Neural cell (in vitro differentiated cells): ENCODE results near the gene LPCAT4. TPM values are rescaled to one million over a fixed set of nuclear protein-coding genes. Genes with fewer than 3 reads are reported as not detected.

ENCODE experiments used
- H2AFZ ChIP-seq: fragments of 200-600, 300-800 bp; sonication (generic), shearing (Covaris generic); 2 replicates; pipeline ENCODE4 v1.6.0; 2014; ENCODE audit warnings: low read depth, mild to moderate bottlenecking, antibody characterized with exemption, low read length, moderate library complexity
- H3F3A ChIP-seq: fragments of 200-600 bp; shearing (Covaris generic); 2 replicates; pipeline ENCODE4 v1.6.1; 2016; ENCODE audit warnings: mild to moderate bottlenecking, moderate library complexity, mixed read lengths, antibody characterized with exemption, low read length; ENCODE audit not compliant: insufficient read depth, poor library complexity, severe bottlenecking
- H3K27ac ChIP-seq: fragments of 200-600, 300-800 bp; sonication (generic), shearing (Covaris generic); 2 replicates; pipeline ENCODE4 v1.5.1; 2014; ENCODE audit warnings: mild to moderate bottlenecking, low read length, moderate library complexity
- H3K27me3 ChIP-seq: fragments of 300-800, 200-600 bp; sonication (generic), shearing (Covaris generic); 2 replicates; pipeline ENCODE4 v1.6.0; 2014; ENCODE audit warnings: mild to moderate bottlenecking, low read depth, low read length, moderate library complexity; ENCODE audit not compliant: insufficient read depth
- H3K36me3 ChIP-seq: fragments of 300-800, 200-600 bp; sonication (generic), shearing (Covaris generic); 2 replicates; pipeline ENCODE4 v1.5.1; 2014; ENCODE audit warnings: mild to moderate bottlenecking, antibody characterized with exemption, low read length, moderate library complexity; ENCODE audit not compliant: insufficient read depth
- H3K4me2 ChIP-seq: fragments of 300-800, 200-600 bp; sonication (generic), shearing (Covaris generic); 2 replicates; pipeline ENCODE4 v1.6.0; 2014; ENCODE audit warnings: mild to moderate bottlenecking, low read length
- H3K4me3 ChIP-seq: fragments of 300-800, 200-600 bp; sonication (generic), shearing (Covaris generic); 2 replicates; pipeline ENCODE4 v1.5.1; 2014; ENCODE audit warnings: mild to moderate bottlenecking, low read length, moderate library complexity
- H3K79me2 ChIP-seq: fragments of 200-600 bp; shearing (Covaris generic); replicated peaks from 2 replicates; pipeline ENCODE4 v1.6.0; 2014; ENCODE audit warnings: mild to moderate bottlenecking, low read length, moderate library complexity; ENCODE audit not compliant: insufficient read depth
- H3K9ac ChIP-seq: fragments of 300-800, 200-600 bp; sonication (generic), shearing (Covaris generic); 2 replicates; pipeline ENCODE4 v1.6.1; 2016; ENCODE audit warnings: mild to moderate bottlenecking, low read length, mixed read lengths
- H3K9me2 ChIP-seq: fragments of 200-600 bp; shearing (Covaris generic); 2 replicates; pipeline ENCODE4 v1.6.1; 2016; ENCODE audit warnings: mild to moderate bottlenecking, low read length, mixed read lengths; ENCODE audit not compliant: insufficient read depth
- H3K9me3 ChIP-seq: fragments of 200-600, 300-800 bp; sonication (generic), shearing (Covaris generic); 2 replicates; pipeline ENCODE4 v1.6.1; 2016; ENCODE audit warnings: mild to moderate bottlenecking, mixed run types, low read length, moderate library complexity, mixed read lengths
- H4K20me1 ChIP-seq: fragments of 200-600 bp; shearing (Covaris generic); 2 replicates; pipeline ENCODE4 v1.6.1; 2016; ENCODE audit warnings: mild to moderate bottlenecking, mixed run types; ENCODE audit not compliant: insufficient read depth
- CTCF ChIP-seq: fragments of 450-650 bp; IDR thresholded peaks from 2 replicates; pipeline ENCODE4 v1.5.1; 2014; ENCODE audit warnings: antibody characterized with exemption, mild to moderate bottlenecking, moderate library complexity; ENCODE audit not compliant: poor library complexity, severe bottlenecking
- EP300 ChIP-seq: fragments of 450-650 bp; conservative IDR thresholded peaks from 2 replicates; pipeline ENCODE4 v1.6.1; 2014; ENCODE audit warnings: antibody characterized with exemption, mild to moderate bottlenecking, moderate library complexity; ENCODE audit not compliant: poor library complexity, severe bottlenecking
- EZH2 ChIP-seq: fragments of 200-600, 300-800 bp; shearing (Covaris generic), sonication (generic); IDR thresholded peaks from 2 replicates; pipeline ENCODE4 v1.6.1; 2014; ENCODE audit warnings: antibody characterized with exemption, low read length, borderline replicate concordance, mild to moderate bottlenecking; ENCODE audit not compliant: insufficient read depth, poor library complexity, severe bottlenecking
- MXI1 ChIP-seq: fragments of 450-650 bp; conservative IDR thresholded peaks from 2 replicates; pipeline ENCODE4 v1.6.1; 2014; ENCODE audit warnings: antibody characterized with exemption, mild to moderate bottlenecking; ENCODE audit not compliant: poor library complexity, severe bottlenecking
- POLR2AphosphoS5 ChIP-seq: IDR thresholded peaks from 2 replicates; pipeline ENCODE4 v1.6.1; 2012
- RAD21 ChIP-seq: fragments of 450-650 bp; conservative IDR thresholded peaks from 2 replicates; pipeline ENCODE4 v1.6.1; 2014; ENCODE audit warnings: antibody characterized with exemption, mild to moderate bottlenecking, moderate library complexity
- REST ChIP-seq: IDR thresholded peaks from 2 replicates; pipeline ENCODE4 v1.6.1; 2012; ENCODE audit warnings: borderline replicate concordance
- SMC3 ChIP-seq: fragments of 450-650 bp; conservative IDR thresholded peaks from 2 replicates; pipeline ENCODE4 v1.6.1; 2014; ENCODE audit warnings: antibody characterized with exemption, mild to moderate bottlenecking, moderate library complexity; ENCODE audit not compliant: poor library complexity
- TAF1 ChIP-seq: IDR thresholded peaks from 2 replicates; pipeline ENCODE4 v1.6.1; 2012; ENCODE audit warnings: low read depth
- polyA plus RNA-seq: library from polyadenylated mRNA; depleted of rRNA; stranded (reverse); fragments of >200 nt; gene quantifications from 2 replicates; pipeline ENCODE4 v1.2.3, GENCODE V29; 2014

The LPCAT4 gene
- polyA plus RNA-seq, 1 donor from 2014 or later, result 76.7 TPM

GRCh38 chr15:34327906-34328305 is 39.1 kb downstream of the LPCAT4 start:
- no peaks in the 10 kb centered on the region for H3K9me2 ChIP-seq
- no peak overlapping the region for H3K27ac ChIP-seq
- no peaks in the 10 kb centered on the region for H4K20me1 ChIP-seq
- H3F3A ChIP-seq, result no peaks in the 10 kb centered on the region
- H3K4me3 ChIP-seq, result no peak overlapping the region
- H3K4me2 ChIP-seq, result no peak overlapping the region
- H3K36me3 ChIP-seq, result no peaks in the 10 kb centered on the region
- TF ChIP-seq SMC3, result no peak
- TF ChIP-seq POLR2AphosphoS5, result no peak
- TF ChIP-seq CTCF, result no peak
- TF ChIP-seq RAD21, result no peak
- TF ChIP-seq REST, result no peak
- no peak for TF ChIP-seq EP300
- no peak for TF ChIP-seq TAF1
- no peak for TF ChIP-seq EZH2
- H3K9ac ChIP-seq, result no peak overlapping the region
- H3K27me3 ChIP-seq, result no peaks in the 10 kb centered on the region
- no peaks in the 10 kb centered on the region for H3K79me2 ChIP-seq
- H3K9me3 ChIP-seq, result peaks cover 3% of the 10 kb centered on the region
- H2AFZ ChIP-seq, result no peak overlapping the region

GRCh38 chr15:34325368-34325767 is 41.6 kb downstream of the LPCAT4 start:
- TF ChIP-seq TAF1 (no peak), EZH2 (no peak), RAD21 (no peak), POLR2AphosphoS5 (no peak), REST (no peak), EP300 (no peak), SMC3 (no peak), CTCF (no peak), MXI1 (no peak)
- Histone ChIP-seq H4K20me1 (no peaks in the 10 kb centered on the region), H3K4me3 (no peak overlapping the region), H3K79me2 (no peaks in the 10 kb centered on the region), H3K9me2 (no peaks in the 10 kb centered on the region), H3K9me3 (peaks cover 3% of the 10 kb centered on the region), H3K27ac (no peak overlapping the region), H3K4me2 (no peak overlapping the region), H2AFZ (no peak overlapping the region), H3K27me3 (no peaks in the 10 kb centered on the region), H3F3A (no peaks in the 10 kb centered on the region), H3K9ac (no peak overlapping the region), H3K36me3 (no peaks in the 10 kb centered on the region)
